Measurements from ENCODE around the gene FMNL2.
A peak's percentile ranks its signal among the peaks of the same experiment; 100 is the strongest.

Gene FMNL2

GRCh38 chr2:152492911-152493310 lies 157.9 kb downstream of the FMNL2 start:
- DNase-seq: no peak

DNA sequence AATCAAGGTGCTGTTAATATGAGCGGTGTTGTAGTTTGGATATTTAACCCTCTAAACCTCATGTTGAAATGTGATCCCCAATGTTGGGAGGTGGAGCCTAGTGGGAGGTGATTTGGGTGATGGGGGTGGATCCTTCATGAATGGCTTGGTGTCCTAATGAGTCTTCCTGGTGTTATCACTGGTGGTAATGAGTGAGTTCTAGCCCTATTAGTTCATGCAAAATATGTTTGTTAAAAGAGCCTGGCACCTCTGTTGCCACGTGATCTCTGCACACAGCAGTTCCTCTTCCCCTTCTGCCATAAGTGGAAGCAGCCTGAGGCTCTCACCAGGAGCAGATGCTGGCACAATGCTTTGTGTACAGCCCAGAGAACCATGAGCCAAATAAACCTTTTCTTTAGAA lies 158.4 kb downstream of the FMNL2 start:
- DNase-seq: no peak

- no peak for DNase-seq
These were observed 159.1 kb downstream of the FMNL2 start for GRCh38 chr2:152493945-152494528.

GRCh38 chr2:152496371-152496770 lies 161.4 kb downstream of the FMNL2 start:
- no peak for DNase-seq

- DNase-seq: no peak
These were observed 162.6 kb downstream of the FMNL2 start for GRCh38 chr2:152497481-152498052.

- no peak for DNase-seq
These were observed 164.4 kb downstream of the FMNL2 start for GRCh38 chr2:152499331-152499816.

DNA sequence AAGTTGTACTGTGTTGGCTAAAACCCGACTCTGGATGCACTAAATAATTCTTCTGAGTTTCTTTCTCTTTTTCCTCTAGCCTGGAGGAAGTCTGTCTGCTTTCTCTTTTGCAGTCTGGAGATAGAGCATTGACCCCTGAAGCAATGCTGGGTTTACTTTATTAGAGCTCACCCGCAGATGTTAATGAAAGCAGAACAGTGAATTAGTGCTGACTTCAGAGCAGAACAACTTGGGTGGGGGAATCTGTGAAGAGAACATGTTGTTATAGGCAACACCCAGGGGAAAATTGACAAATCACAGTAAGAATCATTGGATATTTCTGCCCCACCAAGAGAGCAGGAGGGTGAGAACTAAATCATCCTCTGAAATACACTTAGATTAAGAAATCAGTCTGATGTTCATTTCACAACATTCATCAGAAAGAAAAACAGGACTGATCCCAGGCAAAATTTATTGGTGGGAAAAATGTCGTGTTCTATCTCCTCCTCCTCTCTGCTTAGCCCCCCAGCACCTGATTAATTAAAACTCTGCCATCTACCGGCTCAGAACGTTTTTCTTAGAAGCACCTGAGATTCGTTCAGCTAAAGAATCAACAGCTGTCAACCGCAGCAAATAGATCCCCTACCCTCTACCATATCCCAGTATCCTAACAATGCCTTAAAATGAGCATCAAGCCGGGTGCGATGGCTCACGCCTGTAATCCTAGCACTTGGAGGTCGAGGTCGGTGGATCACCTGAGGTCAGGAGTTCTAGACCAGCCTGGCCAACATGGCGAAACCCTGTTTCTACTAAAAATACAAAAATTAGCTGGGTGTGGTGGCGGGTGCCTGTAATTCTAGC lies 165.1 kb downstream of the FMNL2 start:
- DNase-seq: peak in 1 of 51 donors; percentile 54

DNA sequence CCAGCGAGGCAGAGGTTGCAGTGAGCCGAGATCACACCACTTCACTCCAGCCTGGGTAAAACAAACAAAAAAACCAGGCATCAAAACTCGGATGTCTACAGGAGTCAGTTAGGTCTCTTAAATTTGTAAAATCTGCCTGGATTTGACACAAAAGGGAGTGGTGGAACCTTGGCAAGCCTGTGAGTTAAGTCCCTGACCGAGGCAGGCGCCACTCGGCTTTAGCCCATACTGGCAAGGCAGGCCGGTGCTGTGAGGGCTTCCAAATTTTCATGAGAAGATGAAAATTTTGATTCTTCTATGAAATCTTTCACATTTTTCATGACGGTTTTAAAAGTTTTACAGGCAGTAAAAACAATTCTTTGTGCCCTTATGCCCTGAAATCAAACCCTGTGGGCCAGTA lies 165.8 kb downstream of the FMNL2 start:
- DNase-seq: peak in 14 of 51 donors; percentile 8 to 56 (median 28)

GRCh38 chr2:152501666-152502065 lies 166.7 kb downstream of the FMNL2 start:
- DNase-seq: no peak

- no peak for DNase-seq
These were observed 169.6 kb downstream of the FMNL2 start for GRCh38 chr2:152504618-152505017.

- peak in 32 of 51 donors; percentile 7 to 74 (median 42) for DNase-seq
These were observed 170.5 kb downstream of the FMNL2 start for GRCh38 chr2:152505495-152505906.

DNA sequence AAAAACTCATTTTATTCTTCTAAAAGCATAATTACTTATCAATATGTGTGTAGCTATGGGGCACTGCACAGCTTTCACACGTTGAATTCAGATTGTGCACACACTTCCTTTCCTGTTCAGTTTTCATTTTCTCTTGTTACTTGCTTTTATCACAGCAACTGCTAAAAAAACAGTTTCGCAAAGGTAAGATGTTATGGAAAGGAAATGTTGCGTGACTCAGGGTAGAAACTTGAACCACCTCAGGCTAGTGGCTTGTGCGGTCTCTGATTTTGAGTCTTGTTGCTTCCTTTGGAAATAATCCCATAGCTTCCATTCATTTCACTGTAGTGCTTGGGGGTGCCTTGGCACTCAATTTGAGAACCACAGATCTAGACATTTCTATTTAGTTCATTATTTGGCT lies 171.9 kb downstream of the FMNL2 start:
- no peak for DNase-seq

GRCh38 chr2:152507907-152508306 lies 172.9 kb downstream of the FMNL2 start:
- DNase-seq: no peak

DNA sequence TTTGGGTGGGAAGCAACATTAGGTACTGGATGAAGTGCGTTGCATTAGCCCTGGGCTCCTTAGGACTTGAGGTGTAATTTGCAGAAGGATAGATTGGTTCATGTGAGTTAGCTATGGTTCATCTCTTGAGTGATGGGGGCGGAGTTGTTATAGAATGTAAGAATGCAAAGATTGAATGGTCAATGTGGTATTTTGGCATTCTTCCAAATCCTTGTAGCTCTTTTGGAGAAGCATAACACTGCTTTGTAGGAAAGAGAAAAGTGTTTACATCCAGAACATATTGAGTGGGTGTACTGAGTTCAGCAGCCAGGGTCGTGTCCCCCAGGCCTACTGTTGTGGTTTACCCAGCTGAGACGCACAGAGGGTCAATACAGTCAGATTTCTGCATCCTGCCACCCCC lies 173.5 kb downstream of the FMNL2 start:
- peak in 1 of 51 donors; percentile 6 for DNase-seq

- no peak for DNase-seq
These were observed 175.0 kb downstream of the FMNL2 start for GRCh38 chr2:152509772-152510491.

DNA sequence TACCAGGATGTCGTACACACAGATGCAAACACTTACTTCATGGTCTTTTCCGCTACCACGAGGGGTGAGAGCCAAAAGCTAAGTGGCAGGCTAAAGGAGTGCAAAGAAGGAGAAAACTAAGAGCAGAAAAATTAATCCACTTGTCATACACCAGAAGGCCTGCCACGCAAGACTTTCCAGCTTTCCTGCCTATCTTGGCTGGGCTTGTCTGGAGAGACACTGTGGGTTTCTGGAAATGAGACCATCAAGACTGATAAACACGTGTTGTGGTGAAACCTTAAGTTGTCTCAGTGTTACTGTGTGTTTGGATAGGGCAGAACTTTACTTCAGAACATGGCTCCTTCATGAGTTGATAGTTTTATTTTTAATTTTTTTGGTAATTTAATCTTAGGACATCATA lies 175.6 kb downstream of the FMNL2 start:
- no peak for DNase-seq

GRCh38 chr2:152511981-152512380 lies 177.0 kb downstream of the FMNL2 start:
- no peak for DNase-seq

GRCh38 chr2:152513029-152513428 lies 178.1 kb downstream of the FMNL2 start:
- DNase-seq: no peak

DNA sequence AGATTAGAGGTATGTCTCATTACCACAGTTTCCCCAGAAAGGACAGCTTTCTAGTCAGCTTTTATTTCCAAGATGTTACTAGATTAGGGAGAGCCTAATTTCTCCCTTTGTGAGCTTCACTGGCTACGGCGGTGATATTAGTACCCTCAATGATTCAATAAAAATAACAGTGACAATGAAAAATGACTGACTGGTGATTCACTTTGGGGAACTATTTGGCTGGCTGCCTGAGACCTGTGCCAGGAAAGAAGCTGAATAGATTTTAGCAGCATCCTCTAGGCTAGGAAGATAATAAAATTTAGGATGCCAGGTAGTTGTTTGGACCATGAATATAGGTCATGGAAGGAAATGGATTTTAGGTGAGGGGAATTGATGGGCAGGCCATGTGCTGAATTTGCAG lies 178.7 kb downstream of the FMNL2 start:
- DNase-seq: no peak

GRCh38 chr2:152518034-152518433 lies 183.1 kb downstream of the FMNL2 start:
- no peak for DNase-seq

DNA sequence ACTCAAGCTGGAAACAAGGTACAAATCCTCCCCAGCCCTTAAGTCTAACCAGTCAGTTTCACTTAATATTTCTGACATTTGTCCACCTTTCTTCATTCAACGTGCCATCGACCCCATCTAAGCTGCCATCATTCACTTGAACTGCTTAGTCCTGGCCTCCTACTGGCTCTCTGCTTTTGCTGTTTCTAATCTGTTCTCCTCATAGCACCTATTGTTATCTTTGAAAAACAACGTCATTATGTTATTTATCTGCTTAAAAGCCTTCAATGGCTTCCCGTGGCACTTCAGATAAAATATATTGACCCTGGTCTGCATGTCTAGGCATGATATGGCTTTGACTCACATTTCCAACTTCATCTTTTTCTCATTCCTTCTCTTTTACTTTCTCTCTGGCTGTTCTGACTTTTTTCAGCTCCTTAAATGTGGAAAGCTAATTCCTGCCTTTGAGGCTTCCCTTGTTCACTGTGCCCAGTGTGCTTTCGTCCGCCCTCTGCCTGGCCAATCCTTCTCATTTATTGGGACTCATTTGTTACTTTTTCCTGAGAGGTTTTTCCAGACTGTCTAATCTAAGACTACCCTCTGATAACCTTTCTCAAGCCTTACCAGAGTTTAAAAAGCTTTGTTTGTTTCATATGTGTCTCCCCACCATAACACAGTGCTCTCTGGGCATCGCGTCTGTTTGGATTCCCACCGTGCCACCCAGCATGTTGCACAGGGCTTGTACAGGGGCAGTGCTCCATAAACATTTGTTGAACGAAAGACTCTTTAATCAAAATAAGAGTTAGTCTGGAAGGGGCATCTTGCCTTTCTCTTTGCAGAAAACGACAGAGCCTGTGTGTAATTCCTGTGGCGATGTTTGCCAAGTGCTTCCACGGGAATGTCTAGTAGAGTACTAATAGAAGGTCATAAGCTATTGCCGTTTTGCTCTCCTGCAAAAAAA lies 183.9 kb downstream of the FMNL2 start:
- DNase-seq: peak in 5 of 51 donors; percentile 5 to 73 (median 24)
